HG03354 (cell line): ENCODE results near the gene BBS5.
"Not testable (repeated sequence)": the region's sequence is repeated elsewhere in the genome, so short reads cannot be mapped to it uniquely, and the experiment has no call there.

ENCODE experiments used
- ATAC-seq: cut with Tn5 transposase; IDR thresholded peaks from one replicate; pipeline ENCODE4 v1.9.1; 2021; ENCODE audit warnings: mild to moderate bottlenecking; ENCODE audit not compliant: unreplicated experiment, poor library complexity, severe bottlenecking

The BBS5 gene

GRCh38 chr2:169480079-169480465 lies 778 bp downstream of the BBS5 start:
- no peak for ATAC-seq

- ATAC-seq, result no peak
Observed at GRCh38 chr2:169485650-169486138, 6.4 kb downstream of the BBS5 start.

GRCh38 chr2:169486487-169486886 lies 7.2 kb downstream of the BBS5 start:
- ATAC-seq, result no peak

GRCh38 chr2:169490834-169491233 lies 11.5 kb downstream of the BBS5 start:
- no peak for ATAC-seq

GRCh38 chr2:169491378-169491777 lies 12.1 kb downstream of the BBS5 start:
- no peak for ATAC-seq

- no peak for ATAC-seq
Observed at GRCh38 chr2:169493360-169493759, 14.1 kb downstream of the BBS5 start.

GRCh38 chr2:169495310-169495928 lies 16.1 kb downstream of the BBS5 start:
- no peak for ATAC-seq

GRCh38 chr2:169504651-169505050 lies 25.4 kb downstream of the BBS5 start:
- ATAC-seq, result no peak

GRCh38 chr2:169507698-169508097 lies 28.4 kb downstream of the BBS5 start:
- no peak for ATAC-seq

- no peak for ATAC-seq
Observed at GRCh38 chr2:169509298-169509885, 30.1 kb downstream of the BBS5 start, which contains the start of gene KLHL41. TSS of gene KLHL41 (plus strand) at chr2:169509702. CDS start at chr2:169509779, 77 bp downstream.

GRCh38 chr2:169509955-169510354 lies 30.7 kb downstream of the BBS5 start:
- no peak for ATAC-seq

- no peak for ATAC-seq
Observed at GRCh38 chr2:169510496-169510895, 31.2 kb downstream of the BBS5 start.

- ATAC-seq, result no peak
Observed at GRCh38 chr2:169511818-169512217, 32.5 kb downstream of the BBS5 start.

GRCh38 chr2:169512525-169512924 lies 33.2 kb downstream of the BBS5 start:
- no peak for ATAC-seq

GRCh38 chr2:169513094-169513493 lies 33.8 kb downstream of the BBS5 start:
- ATAC-seq, result no peak

- no peak for ATAC-seq
Observed at GRCh38 chr2:169513926-169514325, 34.6 kb downstream of the BBS5 start.

GRCh38 chr2:169514758-169515157 lies 35.5 kb downstream of the BBS5 start:
- not testable (repeated sequence) for ATAC-seq

- ATAC-seq, result not testable (repeated sequence)
Observed at GRCh38 chr2:169516488-169516995, 37.2 kb downstream of the BBS5 start.

- no peak for ATAC-seq
Observed at GRCh38 chr2:169520896-169521295, 41.6 kb downstream of the BBS5 start.

GRCh38 chr2:169523681-169524080 lies 44.4 kb downstream of the BBS5 start:
- no peak for ATAC-seq

- no peak for ATAC-seq
Observed at GRCh38 chr2:169525434-169525833, 46.1 kb downstream of the BBS5 start.
